Astrocyte (in vitro differentiated cells and primary cell): ENCODE data around the gene MYB.

Experiments used
- EZH2 ChIP-seq: IDR thresholded peaks from 2 replicates; pipeline ENCODE4 v1.6.1; 2012; ENCODE audit warnings: mild to moderate bottlenecking, low read length, inconsistent platforms; ENCODE audit not compliant: insufficient read depth
- TF ChIP-seq, protein P1 (sequence below): IDR thresholded peaks from 2 replicates; pipeline ENCODE4 v1.5.1; 2011; ENCODE audit warnings: low read depth, mild to moderate bottlenecking, inconsistent platforms, low read length, moderate library complexity; ENCODE audit not compliant: insufficient read depth

DNA sequence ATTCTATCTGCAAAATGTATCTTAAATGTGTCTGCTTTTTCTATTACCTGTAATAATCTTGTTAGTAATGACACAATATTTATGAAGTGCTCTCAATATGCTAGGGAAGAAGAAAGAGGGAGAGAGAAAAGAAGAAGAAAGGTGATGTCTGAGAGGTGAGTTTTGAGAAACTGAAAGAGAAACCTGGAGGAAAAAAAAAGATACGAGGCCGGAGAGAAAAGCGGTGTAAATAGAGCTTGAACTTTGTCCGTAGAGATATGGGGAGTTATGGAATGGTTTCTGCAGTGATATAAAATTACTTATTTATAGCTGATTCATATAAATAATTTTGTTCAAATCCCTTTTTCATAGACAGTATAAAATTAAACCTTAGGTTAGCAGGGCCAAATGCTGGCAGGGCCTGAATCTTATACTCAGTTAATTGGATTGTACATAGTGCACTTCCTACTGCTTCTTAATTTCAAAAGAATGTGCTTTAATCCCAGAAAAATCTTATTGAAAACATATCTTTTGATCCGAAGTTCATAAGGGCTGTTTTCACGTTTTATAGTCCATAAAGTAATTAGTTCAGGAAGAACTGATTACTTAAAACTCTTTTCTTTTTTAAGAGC is 43.0 kb downstream of the MYB start:
- TF ChIP-seq, protein P1, sequence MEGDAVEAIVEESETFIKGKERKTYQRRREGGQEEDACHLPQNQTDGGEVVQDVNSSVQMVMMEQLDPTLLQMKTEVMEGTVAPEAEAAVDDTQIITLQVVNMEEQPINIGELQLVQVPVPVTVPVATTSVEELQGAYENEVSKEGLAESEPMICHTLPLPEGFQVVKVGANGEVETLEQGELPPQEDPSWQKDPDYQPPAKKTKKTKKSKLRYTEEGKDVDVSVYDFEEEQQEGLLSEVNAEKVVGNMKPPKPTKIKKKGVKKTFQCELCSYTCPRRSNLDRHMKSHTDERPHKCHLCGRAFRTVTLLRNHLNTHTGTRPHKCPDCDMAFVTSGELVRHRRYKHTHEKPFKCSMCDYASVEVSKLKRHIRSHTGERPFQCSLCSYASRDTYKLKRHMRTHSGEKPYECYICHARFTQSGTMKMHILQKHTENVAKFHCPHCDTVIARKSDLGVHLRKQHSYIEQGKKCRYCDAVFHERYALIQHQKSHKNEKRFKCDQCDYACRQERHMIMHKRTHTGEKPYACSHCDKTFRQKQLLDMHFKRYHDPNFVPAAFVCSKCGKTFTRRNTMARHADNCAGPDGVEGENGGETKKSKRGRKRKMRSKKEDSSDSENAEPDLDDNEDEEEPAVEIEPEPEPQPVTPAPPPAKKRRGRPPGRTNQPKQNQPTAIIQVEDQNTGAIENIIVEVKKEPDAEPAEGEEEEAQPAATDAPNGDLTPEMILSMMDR = no peak
- TF ChIP-seq EZH2 = no peak
